Fibroblast of the aortic adventitia (primary cell): ENCODE results near the gene AKR1E2. TPM values are rescaled to one million over a fixed set of nuclear protein-coding genes. Genes with fewer than 3 reads are reported as not detected.

ENCODE experiments used
- total RNA-seq: library from RNA; depleted of rRNA; stranded (reverse); fragments of >200 nt; gene quantifications from 2 replicates; pipeline ENCODE4 v1.2.3, GENCODE V29; 2012; ENCODE audit warnings: low replicate concordance

Gene AKR1E2
- total RNA-seq, 1 donor = 4.6 TPM

Other genes with a start within 250 kb of the AKR1E2 start
- gene AKR1C1, start 137.2 kb downstream of the AKR1E2 start, total RNA-seq = 116 and 355 TPM in 2 replicates
- 48.2 and 376 TPM in 2 replicates for gene AKR1C2, start 177.7 kb downstream of the AKR1E2 start, total RNA-seq